GM18526 (cell line): ENCODE data around the gene ADCY9.

Source experiments
- POLR2A ChIP-seq: IDR thresholded peaks from 3 replicates; pipeline ENCODE4 v1.6.1; 2011; ENCODE audit not compliant: insufficient read length; ENCODE audit errors: extremely low read depth

ADCY9 gene

GRCh38 chr16:4011225-4011939 lies 104.9 kb downstream of the ADCY9 start:
- no peak for TF ChIP-seq POLR2A

GRCh38 chr16:4010225-4011158 lies 105.8 kb downstream of the ADCY9 start:
- no peak for TF ChIP-seq POLR2A

GRCh38 chr16:4009177-4009576 lies 107.1 kb downstream of the ADCY9 start:
- TF ChIP-seq POLR2A = no peak

- no peak for TF ChIP-seq POLR2A
Observed at GRCh38 chr16:4008116-4008515, 108.1 kb downstream of the ADCY9 start.

GRCh38 chr16:4006397-4006999 lies 109.7 kb downstream of the ADCY9 start:
- TF ChIP-seq POLR2A = no peak

- TF ChIP-seq POLR2A = no peak
Observed at GRCh38 chr16:4005731-4006130, 110.5 kb downstream of the ADCY9 start.

- TF ChIP-seq POLR2A = no peak
Observed at GRCh38 chr16:4005281-4005680, 111.0 kb downstream of the ADCY9 start.

GRCh38 chr16:4004206-4004605 lies 112.0 kb downstream of the ADCY9 start:
- no peak for TF ChIP-seq POLR2A

GRCh38 chr16:4003576-4003975 lies 112.7 kb downstream of the ADCY9 start:
- TF ChIP-seq POLR2A = no peak

- no peak for TF ChIP-seq POLR2A
Observed at GRCh38 chr16:4003166-4003565, 113.1 kb downstream of the ADCY9 start.

- TF ChIP-seq POLR2A = no peak
Observed at GRCh38 chr16:4002121-4002520, 114.1 kb downstream of the ADCY9 start.

- no peak for TF ChIP-seq POLR2A
Observed at GRCh38 chr16:3999479-4000325, 116.5 kb downstream of the ADCY9 start.

- no peak for TF ChIP-seq POLR2A
Observed at GRCh38 chr16:3998793-3999478, 117.3 kb downstream of the ADCY9 start.

GRCh38 chr16:3997231-3997841 lies 118.9 kb downstream of the ADCY9 start:
- no peak for TF ChIP-seq POLR2A
